IMR-90 (cell line): ENCODE results near the gene PAX2. TPM values are rescaled to one million over a fixed set of nuclear protein-coding genes. Genes with fewer than 3 reads are reported as not detected.

ENCODE experiments used
- ATAC-seq: fragments of 200-7000 bp; cut with Tn5 transposase; 2 replicates; pipeline ENCODE4 v1.9.1; 2020; ENCODE audit warnings: low read depth, mild to moderate bottlenecking, moderate library complexity
- BruUV-seq: library from RNA; stranded (reverse); fragments of 400-500 nt; replicated peaks from 2 replicates; lab custom pipeline; 2021; lab: Mats Ljungman, UMichigan
- CTCF ChIA-PET: fragments of 300-600 bp; formaldehyde crosslinking; extraction: SDS; loops from one replicate; lab custom pipeline; 2021; ENCODE audit warnings: antibody characterized with exemption; lab: Yijun Ruan, JAX
- POLR2A ChIA-PET: fragments of 300-600 bp; sonication (Branson Sonifier 250); formaldehyde crosslinking; loops from one replicate; lab custom pipeline; 2022; ENCODE audit warnings: antibody characterized with exemption; ENCODE audit not compliant: unreplicated experiment; lab: Charles Lee
- DNase-seq: peaks from one replicate; pipeline ENCODE4 v3.0.0; 2013
- H2AFZ ChIP-seq: replicated peaks from 2 replicates; pipeline ENCODE3; 2013; ENCODE audit warnings: low read length, mild to moderate bottlenecking; ENCODE audit not compliant: poor library complexity
- H2AK5ac ChIP-seq: 2 replicates; pipeline ENCODE4 v1.6.1; 2013; ENCODE audit warnings: low read depth, low read length, inconsistent platforms
- H2AK9ac ChIP-seq: replicated peaks from 2 replicates; pipeline ENCODE3; 2013; ENCODE audit warnings: mild to moderate bottlenecking, low read depth, low read length, moderate library complexity; ENCODE audit not compliant: poor library complexity
- H2BK120ac ChIP-seq: 2 replicates; pipeline ENCODE4 v1.6.1; 2013; ENCODE audit warnings: low read depth, low read length, inconsistent platforms
- H2BK15ac ChIP-seq: 3 replicates; pipeline ENCODE4 v1.6.1; 2013; ENCODE audit warnings: low read depth, low read length, inconsistent platforms
- H2BK20ac ChIP-seq: 2 replicates; pipeline ENCODE4 v1.6.1; 2013; ENCODE audit warnings: low read depth, mild to moderate bottlenecking, inconsistent platforms, low read length, moderate library complexity
- H2BK5ac ChIP-seq: 2 replicates; pipeline ENCODE4 v1.6.1; 2013; ENCODE audit warnings: mild to moderate bottlenecking, low read depth, low read length, inconsistent platforms; ENCODE audit not compliant: poor library complexity, severe bottlenecking
- H3K14ac ChIP-seq: replicated peaks from 2 replicates; pipeline ENCODE4 v1.6.1; 2013; ENCODE audit warnings: low read depth, low read length, inconsistent platforms
- H3K18ac ChIP-seq: 2 replicates; pipeline ENCODE4 v1.6.1; 2013; ENCODE audit warnings: low read depth, low read length, control low read depth
- H3K23ac ChIP-seq: 2 replicates; pipeline ENCODE4 v1.6.1; 2013; ENCODE audit warnings: low read depth, low read length, inconsistent platforms
- H3K27ac ChIP-seq: 2 replicates; pipeline ENCODE4 v1.5.1; 2013; ENCODE audit warnings: mild to moderate bottlenecking, control low read depth, low read length; ENCODE audit not compliant: insufficient read depth
- H3K27me3 ChIP-seq: 2 replicates; pipeline ENCODE4 v1.6.1; 2013; ENCODE audit warnings: low read length; ENCODE audit not compliant: control insufficient read depth, insufficient read depth
- H3K36me3 ChIP-seq: 2 replicates; pipeline ENCODE4 v1.6.1; 2013; ENCODE audit warnings: low read length, mixed read lengths; ENCODE audit not compliant: control insufficient read depth, insufficient read depth
- H3K4ac ChIP-seq: 2 replicates; pipeline ENCODE4 v1.6.1; 2013; ENCODE audit warnings: low read depth, low read length, inconsistent platforms
- H3K4me1 ChIP-seq: 2 replicates; pipeline ENCODE4 v1.6.1; 2013; ENCODE audit warnings: low read length, mixed read lengths; ENCODE audit not compliant: control insufficient read depth, insufficient read depth
- H3K4me2 ChIP-seq: 2 replicates; pipeline ENCODE4 v1.6.1; 2013; ENCODE audit warnings: low read depth, mild to moderate bottlenecking, control low read depth, low read length, moderate library complexity
- H3K4me3 ChIP-seq: 2 replicates; pipeline ENCODE4 v1.5.1; 2013; ENCODE audit warnings: low read depth, mild to moderate bottlenecking, control low read depth, low read length, moderate library complexity; ENCODE audit not compliant: insufficient read depth
- H3K56ac ChIP-seq: 2 replicates; pipeline ENCODE4 v1.6.1; 2013; ENCODE audit warnings: low read length, inconsistent platforms; ENCODE audit not compliant: insufficient read depth; ENCODE audit errors: extremely low read depth
- H3K79me1 ChIP-seq, 2 experiments: 2 replicates each; pipeline ENCODE4 v1.6.1; 2013; ENCODE audit warnings: low read length in 2 of 2, inconsistent platforms in 1 of 2, low read depth in 1 of 2
- H3K9ac ChIP-seq: 2 replicates; pipeline ENCODE4 v1.6.1; 2013; ENCODE audit warnings: low read depth, low read length, control low read depth
- H3K9me1 ChIP-seq: 2 replicates; pipeline ENCODE4 v1.6.1; 2013; ENCODE audit warnings: low read length, inconsistent platforms; ENCODE audit not compliant: insufficient read depth
- H3K9me3 ChIP-seq: 2 replicates; pipeline ENCODE4 v1.6.1; 2013; ENCODE audit warnings: low read length; ENCODE audit not compliant: control insufficient read depth, insufficient read depth
- H4K20me1 ChIP-seq: 2 replicates; pipeline ENCODE4 v1.6.1; 2013; ENCODE audit warnings: low read length, inconsistent platforms; ENCODE audit not compliant: insufficient read depth
- H4K5ac ChIP-seq: 2 replicates; pipeline ENCODE4 v1.6.1; 2013; ENCODE audit warnings: mild to moderate bottlenecking, low read depth, low read length, control low read depth
- H4K8ac ChIP-seq, 2 experiments: 2 replicates each; pipeline ENCODE4 v1.6.1; 2013; ENCODE audit warnings: low read depth in 2 of 2, low read length in 2 of 2, control low read depth in 1 of 2, inconsistent platforms in 1 of 2
- H4K91ac ChIP-seq: 2 replicates; pipeline ENCODE4 v1.6.1; 2013; ENCODE audit warnings: low read depth, low read length, inconsistent platforms; ENCODE audit not compliant: insufficient read depth
- CEBPB ChIP-seq: IDR thresholded peaks from 2 replicates; pipeline ENCODE4 v1.6.1; 2012; ENCODE audit warnings: low read depth, low read length, improper control_type of control experiment
- MAFK ChIP-seq: IDR thresholded peaks from 2 replicates; pipeline ENCODE4 v1.6.1; 2012; ENCODE audit warnings: low read depth, low read length, improper control_type of control experiment
- WGBS, 2 experiments: methylation state at CpG; one replicate each; pipeline versions ENCODE4 v1.1.5 to v1.1.7; 2013; ENCODE audit warnings: missing lambda C conversion rate in 2 of 2; ENCODE audit not compliant: insufficient read length in 1 of 2; ENCODE audit errors: extremely low coverage in 2 of 2; 5-methylcytosine and 5-hydroxymethylcytosine counted together
- dilution Hi-C: fragments of 300-500 bp; cut with HindIII; formaldehyde crosslinking; loops from one replicate; pipeline ENCODE4 v1.14.3; 2018; ENCODE audit warnings: low sequenced_read_pairs; ENCODE audit not compliant: unreplicated experiment
- in situ Hi-C: fragments of 300-500 bp; cut with MboI; formaldehyde crosslinking; loops from 3 replicates; pipeline ENCODE4 v1.14.3; 2019; ENCODE audit warnings: low sequenced_read_pairs, inconsistent platforms, mixed read lengths
- intact Hi-C: fragments of 100-400 bp; cut with micrococcal nuclease; formaldehyde crosslinking; loops from 2 replicates; pipeline ENCODE4 v1.10.0; 2022
- polyA plus RNA-seq, 3 experiments: library from polyadenylated mRNA; depleted of rRNA; stranded (reverse); fragments of >200 nt; gene quantifications; 2 replicates each; pipeline ENCODE4 v1.2.3, GENCODE V29; 2012; ENCODE audit warnings: low replicate concordance in 1 of 3
- total RNA-seq: library from RNA; depleted of rRNA; stranded (reverse); fragments of >200 nt; gene quantifications from 2 replicates; pipeline ENCODE4 v1.2.3, GENCODE V29; 2012

PAX2 gene
- total and polyA plus RNA-seq, 2 of the 4 experiments (the other 2 are of a cell fraction) = not detected

DNA sequence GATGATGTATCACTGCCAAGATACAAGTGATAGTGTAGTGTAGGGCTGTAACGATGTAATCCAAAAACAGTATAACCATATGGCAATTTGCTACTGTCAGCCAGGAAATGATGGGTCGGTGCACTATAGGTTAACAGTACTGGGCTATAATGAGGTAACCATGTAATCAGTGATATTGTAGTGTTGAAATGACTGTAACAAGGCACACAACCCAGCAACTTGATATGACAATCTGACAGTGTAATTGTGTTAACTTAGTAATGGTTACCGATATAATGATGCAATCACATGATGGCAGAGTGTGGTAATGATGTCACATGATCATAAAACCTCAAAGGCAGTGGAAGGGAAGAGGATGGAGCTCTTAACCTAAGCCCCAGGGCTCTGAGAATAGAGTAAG lies 93.6 kb downstream of the PAX2 start:
- H3K79me1 ChIP-seq = no peaks in the 10 kb centered on the region
- no peak overlapping the region for H3K14ac ChIP-seq
- peaks cover 27% of the 10 kb centered on the region for H3K27me3 ChIP-seq
- H3K23ac ChIP-seq = no peak overlapping the region
- H3K4me2 ChIP-seq = no peak overlapping the region
- H2AFZ ChIP-seq = no peak overlapping the region
- no TSS peak for BruUV-seq
- no peak overlapping the region for H2AK5ac ChIP-seq
- no peak overlapping the region for H2BK20ac ChIP-seq
- no peak overlapping the region for H4K91ac ChIP-seq
- no peaks in the 10 kb centered on the region for H4K20me1 ChIP-seq
- peak; percentile 66 for TF ChIP-seq CEBPB
- no peak for TF ChIP-seq MAFK
- no peak overlapping the region for H3K18ac ChIP-seq
- H4K5ac ChIP-seq = no peak overlapping the region
- WGBS, 2 experiments = 63% methylated on average over 2 of the region's 3 CpGs; no CpG with 5 or more reads in 1 of the 2 experiments
- H3K36me3 ChIP-seq = no peaks in the 10 kb centered on the region
- H3K9me1 ChIP-seq = no peaks in the 10 kb centered on the region; the same call in 1 of the 2 replicates
- CTCF ChIA-PET = no interaction called here
- H3K56ac ChIP-seq = no peak overlapping the region
- H3K4me1 ChIP-seq = no peaks in the 10 kb centered on the region
- H3K9me3 ChIP-seq = no peaks in the 10 kb centered on the region
- no peak overlapping the region for H3K4me3 ChIP-seq
- POLR2A ChIA-PET = no interaction called here
- DNase-seq (no peak), ATAC-seq (no peak)
- no peak overlapping the region for H2BK15ac ChIP-seq
- no peak overlapping the region for H2BK5ac ChIP-seq
- dilution Hi-C loops (no loop called here), intact Hi-C loops (no loop called here), in situ Hi-C loops (no loop called here)
- H3K27ac ChIP-seq = no peak overlapping the region
- H2BK120ac ChIP-seq = no peak overlapping the region
- no peak overlapping the region for H4K8ac ChIP-seq
- H2AK9ac ChIP-seq = no peak overlapping the region
- no peak overlapping the region for H3K9ac ChIP-seq
- H3K4ac ChIP-seq = no peak overlapping the region
